Retinal pigment epithelial cell (primary cell): ENCODE results near the gene PRICKLE3.

ENCODE experiments used
- DNase-seq: peaks from one replicate; pipeline ENCODE4 v3.0.0-alpha.2; 2010; ENCODE audit warnings: low read depth
- H3K4me3 ChIP-seq: 2 replicates; pipeline ENCODE4 v1.5.1; 2011; ENCODE audit warnings: mild to moderate bottlenecking, low read length, control low read depth, moderate library complexity
- TF ChIP-seq, protein P1 (sequence below): conservative IDR thresholded peaks from 2 replicates; pipeline ENCODE4 v1.5.1; 2011; ENCODE audit warnings: low read depth, low read length, control low read depth, inconsistent platforms

Gene PRICKLE3

DNA sequence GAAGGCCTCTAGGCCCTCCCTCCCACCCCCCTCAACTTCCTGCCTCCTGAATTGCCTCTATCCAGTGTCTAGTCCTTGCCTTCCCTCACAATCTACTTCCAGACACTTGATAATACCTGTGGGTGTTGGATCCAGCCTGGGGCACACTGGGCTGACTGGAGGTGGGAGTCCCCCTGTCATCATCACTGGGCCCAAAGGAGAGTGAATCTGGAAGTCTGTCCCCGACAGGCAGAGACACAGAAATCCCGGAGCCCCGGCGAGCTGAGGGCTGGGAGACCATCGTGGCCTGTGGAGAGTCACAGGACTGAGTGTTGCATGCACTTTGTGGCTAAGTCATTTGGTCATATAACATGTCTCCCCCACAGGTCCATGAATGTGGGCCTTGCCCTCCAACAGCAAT is 22.2 kb upstream of the PRICKLE3 start:
- TF ChIP-seq, protein P1, sequence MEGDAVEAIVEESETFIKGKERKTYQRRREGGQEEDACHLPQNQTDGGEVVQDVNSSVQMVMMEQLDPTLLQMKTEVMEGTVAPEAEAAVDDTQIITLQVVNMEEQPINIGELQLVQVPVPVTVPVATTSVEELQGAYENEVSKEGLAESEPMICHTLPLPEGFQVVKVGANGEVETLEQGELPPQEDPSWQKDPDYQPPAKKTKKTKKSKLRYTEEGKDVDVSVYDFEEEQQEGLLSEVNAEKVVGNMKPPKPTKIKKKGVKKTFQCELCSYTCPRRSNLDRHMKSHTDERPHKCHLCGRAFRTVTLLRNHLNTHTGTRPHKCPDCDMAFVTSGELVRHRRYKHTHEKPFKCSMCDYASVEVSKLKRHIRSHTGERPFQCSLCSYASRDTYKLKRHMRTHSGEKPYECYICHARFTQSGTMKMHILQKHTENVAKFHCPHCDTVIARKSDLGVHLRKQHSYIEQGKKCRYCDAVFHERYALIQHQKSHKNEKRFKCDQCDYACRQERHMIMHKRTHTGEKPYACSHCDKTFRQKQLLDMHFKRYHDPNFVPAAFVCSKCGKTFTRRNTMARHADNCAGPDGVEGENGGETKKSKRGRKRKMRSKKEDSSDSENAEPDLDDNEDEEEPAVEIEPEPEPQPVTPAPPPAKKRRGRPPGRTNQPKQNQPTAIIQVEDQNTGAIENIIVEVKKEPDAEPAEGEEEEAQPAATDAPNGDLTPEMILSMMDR: no peak
- no peak overlapping the region for H3K4me3 ChIP-seq
- DNase-seq: no peak

DNA sequence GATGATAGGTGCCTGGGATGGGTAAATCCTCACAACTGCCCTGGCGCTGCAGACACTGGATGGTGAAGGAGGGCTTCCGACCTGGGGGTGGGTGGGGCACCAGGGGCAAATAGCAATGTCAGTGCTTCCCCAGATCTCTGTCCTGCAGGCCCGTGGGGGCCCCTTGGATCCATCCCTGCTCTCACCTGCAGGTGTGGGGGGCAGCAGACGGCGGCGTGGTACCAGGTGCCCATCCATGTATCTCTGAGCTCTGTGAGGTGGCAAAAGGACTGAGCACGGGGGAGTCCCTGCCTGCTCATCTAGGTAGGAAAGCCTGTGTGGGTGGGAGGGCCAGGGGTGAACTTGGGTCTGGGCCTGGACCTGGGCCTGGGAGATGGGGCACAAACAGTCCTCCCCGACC is 20.4 kb upstream of the PRICKLE3 start:
- H3K4me3 ChIP-seq: no peak overlapping the region
- no peak for DNase-seq
- TF ChIP-seq, protein P1: no peak

DNA sequence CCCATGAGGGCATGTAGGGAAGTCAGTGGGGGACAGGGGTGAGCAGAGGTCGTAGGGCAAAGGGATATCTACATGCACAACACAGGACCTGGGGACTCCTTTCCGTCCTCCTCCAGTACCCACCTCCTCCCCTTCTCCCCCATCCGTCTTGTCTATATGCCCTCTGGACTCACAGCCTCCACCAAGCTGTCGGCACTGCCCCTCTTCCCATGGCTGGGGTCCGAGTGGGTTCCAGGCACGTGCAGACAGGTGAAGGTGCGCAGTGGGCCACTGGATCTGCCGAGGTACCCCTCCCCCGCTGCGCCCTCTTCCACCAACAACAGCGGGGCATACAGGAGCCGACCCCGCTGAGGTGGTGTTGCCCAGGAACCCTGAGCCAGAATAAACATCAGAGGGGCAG is 19.3 kb upstream of the PRICKLE3 start:
- no peak overlapping the region for H3K4me3 ChIP-seq
- no peak for DNase-seq
- TF ChIP-seq, protein P1: no peak

DNA sequence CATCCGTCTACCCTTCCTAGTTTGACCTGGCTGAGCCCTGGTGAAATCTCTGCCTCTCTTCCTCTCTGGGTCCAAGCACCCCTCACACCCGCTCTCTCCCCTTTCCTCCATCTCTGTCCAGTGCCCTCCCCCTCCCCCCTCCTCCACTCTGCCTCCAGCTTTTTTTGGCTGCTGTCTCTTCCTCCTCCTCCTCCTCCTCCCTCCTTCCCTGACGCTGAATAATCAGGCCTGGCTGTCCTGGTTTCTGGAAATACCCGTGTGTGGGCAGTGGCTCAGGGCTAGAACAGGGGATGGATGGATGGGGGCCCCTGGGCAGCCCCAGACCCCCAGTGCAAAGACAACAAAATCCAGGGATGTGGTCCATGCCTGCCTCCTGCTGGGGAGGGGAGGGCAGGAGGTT is 18.5 kb upstream of the PRICKLE3 start:
- TF ChIP-seq, protein P1: no peak
- DNase-seq: no peak
- no peak overlapping the region for H3K4me3 ChIP-seq

DNA sequence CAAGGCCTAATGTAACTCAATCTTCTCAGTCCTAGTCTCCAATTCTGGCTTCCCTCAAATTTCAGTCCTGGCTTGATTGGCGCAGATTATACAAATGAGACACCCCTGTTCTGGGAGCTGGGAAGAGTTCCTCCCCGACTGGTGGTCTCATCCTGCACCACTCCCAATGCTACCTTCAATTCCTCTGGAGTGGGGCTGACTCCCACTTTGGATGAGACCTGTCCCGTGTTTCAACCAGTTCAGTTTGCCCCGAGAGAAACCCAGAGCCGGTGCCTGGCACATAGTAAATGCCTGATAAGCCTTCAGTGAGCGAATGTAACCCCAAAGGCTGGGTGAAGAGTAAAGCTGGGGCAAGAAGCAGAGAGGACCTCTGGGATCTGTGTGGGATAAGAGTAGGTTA is 17.8 kb upstream of the PRICKLE3 start:
- TF ChIP-seq, protein P1: no peak
- DNase-seq: no peak
- no peak overlapping the region for H3K4me3 ChIP-seq

DNA sequence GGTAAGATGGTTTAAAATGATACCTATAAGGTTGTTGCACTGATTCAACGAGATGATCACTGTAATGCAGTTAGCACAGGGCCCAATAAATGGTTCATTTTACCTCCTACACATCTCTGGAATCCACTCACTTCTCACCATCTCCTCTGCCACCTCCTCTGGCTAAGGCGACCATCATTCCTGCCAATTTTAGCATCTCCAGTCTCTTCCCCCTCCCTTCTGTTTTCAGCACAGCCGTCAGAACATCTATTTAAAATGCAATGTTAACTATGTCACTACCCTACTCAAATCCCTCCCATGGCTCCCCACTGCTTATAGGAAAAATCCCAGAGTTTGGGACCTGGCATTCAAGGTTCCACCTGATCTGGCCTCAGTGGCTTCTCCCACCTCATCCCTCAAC is 17.4 kb upstream of the PRICKLE3 start:
- DNase-seq: no peak
- H3K4me3 ChIP-seq: no peak overlapping the region
- TF ChIP-seq, protein P1: no peak

DNA sequence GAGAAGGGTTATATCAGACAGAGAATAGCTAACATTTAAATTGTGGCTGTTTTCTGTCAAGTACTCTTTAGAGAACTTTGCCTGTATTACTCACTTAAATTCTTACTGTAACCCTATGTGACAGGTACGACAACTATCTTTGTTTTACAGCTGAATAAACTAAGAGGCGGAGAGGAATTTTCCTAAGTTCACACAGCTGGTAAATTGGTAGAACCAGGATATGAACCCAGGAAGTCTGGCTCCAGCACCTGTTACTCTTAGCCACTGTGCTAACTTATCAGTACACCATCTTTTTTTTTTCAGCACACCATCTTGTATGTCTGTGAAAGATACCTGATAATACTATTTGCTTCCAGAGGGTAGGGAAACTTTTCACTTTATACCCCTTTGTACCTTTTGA is 15.8 kb upstream of the PRICKLE3 start:
- TF ChIP-seq, protein P1: no peak
- H3K4me3 ChIP-seq: no peak overlapping the region
- DNase-seq: no peak
